ENCODE data around the gene NMBR.
"Not testable (repeated sequence)": the region's sequence is repeated elsewhere in the genome, so short reads cannot be mapped to it uniquely, and the experiment has no call there.

The NMBR gene

GRCh38 chr6:142055219-142055618, 91.7 kb downstream of the NMBR start:
- DNase-seq, result no peak

GRCh38 chr6:142051404-142051803, 95.5 kb downstream of the NMBR start:
- no peak for DNase-seq

GRCh38 chr6:142048593-142048980, 98.3 kb downstream of the NMBR start:
- DNase-seq, result no peak

GRCh38 chr6:142047934-142048592, 98.9 kb downstream of the NMBR start:
- DNase-seq, result no peak

GRCh38 chr6:142045380-142046278, 101.3 kb downstream of the NMBR start:
- no peak for DNase-seq

GRCh38 chr6:142035890-142036289, 111.0 kb downstream of the NMBR start:
- no peak for DNase-seq

- no peak for DNase-seq
These were observed 115.9 kb downstream of the NMBR start for GRCh38 chr6:142031035-142031434.

GRCh38 chr6:142030115-142030619, 116.8 kb downstream of the NMBR start:
- DNase-seq, result no peak

- DNase-seq, result no peak
These were observed 118.4 kb downstream of the NMBR start for GRCh38 chr6:142028527-142028926.

GRCh38 chr6:142027804-142028203, 119.1 kb downstream of the NMBR start:
- not testable (repeated sequence) for DNase-seq

- DNase-seq, result no peak
These were observed 119.8 kb downstream of the NMBR start for GRCh38 chr6:142027074-142027473.

GRCh38 chr6:142026471-142026870, 120.5 kb downstream of the NMBR start:
- no peak for DNase-seq
